Activated CD4-positive, alpha-beta memory T cell treated with anti-CD3 and anti-CD28 coated beads, Interleukin-2, amount 10 ng/mL, durations not matched to agents 7 days and 5 days (primary cell): ENCODE results near the gene MAPK1IP1L. TPM values are rescaled to one million over a fixed set of nuclear protein-coding genes. Genes with fewer than 3 reads are reported as not detected.

ENCODE experiments used
- CTCF ChIA-PET: fragments of 350-600 bp; sonication (Branson Sonifier 250); formaldehyde crosslinking; loops from one replicate; lab custom pipeline; 2021; ENCODE audit warnings: antibody characterized with exemption, inconsistent platforms; lab: Charles Lee
- POLR2A ChIA-PET: fragments of 350-600 bp; sonication (Branson Sonifier 250); formaldehyde crosslinking; loops from one replicate; lab custom pipeline; 2021; ENCODE audit warnings: antibody characterized with exemption; lab: Charles Lee
- DNase-seq: peaks from one replicate; pipeline ENCODE4 v3.0.0-alpha.2; 2020
- H3K27ac Mint-ChIP-seq: one replicate; pipeline ENCODE4 v1.8.0; 2021; ENCODE audit warnings: mild to moderate bottlenecking, mixed read lengths
- H3K27me3 Mint-ChIP-seq: one replicate; pipeline ENCODE4 v1.8.0; 2021; ENCODE audit warnings: mixed read lengths
- H3K36me3 Mint-ChIP-seq: one replicate; pipeline ENCODE4 v1.8.0; 2021; ENCODE audit warnings: low read depth, mixed read lengths
- H3K4me1 Mint-ChIP-seq: one replicate; pipeline ENCODE4 v1.8.0; 2021; ENCODE audit warnings: mixed read lengths
- H3K4me3 Mint-ChIP-seq: one replicate; pipeline ENCODE4 v1.8.0; 2021; ENCODE audit warnings: mild to moderate bottlenecking, mixed read lengths
- H3K9me3 Mint-ChIP-seq: one replicate; pipeline ENCODE4 v1.8.0; 2021; ENCODE audit warnings: mixed read lengths
- total RNA-seq, 2 experiments: library from RNA; stranded (reverse); gene quantifications; one replicate each; pipeline ENCODE4 v1.2.3, GENCODE V29; 2021

The MAPK1IP1L gene
- total RNA-seq, 2 experiments from 2014 or later = 100 to 104 TPM

DNA sequence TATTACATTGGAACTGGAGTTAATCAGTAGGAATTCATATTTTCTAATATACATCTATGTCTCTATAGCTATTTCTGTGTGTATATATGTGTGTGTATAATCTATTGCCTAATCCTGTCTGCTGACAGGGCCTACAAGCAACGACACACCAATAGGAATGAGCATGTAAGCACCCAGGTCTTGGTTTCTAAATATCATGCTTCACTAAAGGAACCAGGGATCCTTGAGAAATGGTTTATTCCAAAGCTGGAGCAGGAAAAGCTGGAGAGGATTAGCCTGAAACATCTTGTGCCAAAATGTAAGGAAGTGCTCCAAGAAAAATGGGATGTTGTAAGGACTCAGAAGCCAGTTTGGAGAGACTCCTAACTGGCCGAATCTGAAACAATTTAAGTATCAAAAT is 48.3 kb downstream of the MAPK1IP1L start:
- H3K4me1 Mint-ChIP-seq = peaks cover 71% of the 10 kb centered on the region
- CTCF ChIA-PET = interaction anchor here (0.5 to 1.4 kb wide), 5 partner anchors 8 to 61 kb away, joined by 3 to 8 read pairs (median 4); no protein-coding TSS in a partner anchor
- peaks cover 11% of the 10 kb centered on the region for H3K36me3 Mint-ChIP-seq
- POLR2A ChIA-PET = interaction anchor here (1.1 to 2.8 kb wide), 5 partner anchors 9 to 73 kb away, joined by 3 to 24 read pairs (median 4); partner anchors contain the start of genes MAPK1IP1L, SOCS4 and WDHD1
- H3K27me3 Mint-ChIP-seq = no peaks in the 10 kb centered on the region
- peaks cover 9% of the 10 kb centered on the region for H3K9me3 Mint-ChIP-seq
- peak overlapping the region; percentile 16 for H3K27ac Mint-ChIP-seq
- no peak for DNase-seq
- no peak overlapping the region for H3K4me3 Mint-ChIP-seq

- CTCF ChIA-PET = interaction anchor here (0.9 to 2.4 kb wide), 5 partner anchors 10 to 90 kb away, joined by 3 to 12 read pairs (median 5); partner anchors contain the start of genes DLGAP5 and MAPK1IP1L
- peaks cover 76% of the 10 kb centered on the region for H3K4me1 Mint-ChIP-seq
- H3K27me3 Mint-ChIP-seq = no peaks in the 10 kb centered on the region
- peaks cover 13% of the 10 kb centered on the region for H3K9me3 Mint-ChIP-seq
- H3K36me3 Mint-ChIP-seq = peaks cover 15% of the 10 kb centered on the region
- POLR2A ChIA-PET = interaction anchor here (2.1 to 9.5 kb wide), 6 partner anchors 9 to 90 kb away, joined by 8 to 177 read pairs (median 20); partner anchors contain the start of genes DLGAP5, LGALS3, MAPK1IP1L and SOCS4
- H3K27ac Mint-ChIP-seq = peak overlapping the region; percentile 99
- DNase-seq = no peak
- no peak overlapping the region for H3K4me3 Mint-ChIP-seq
Observed at GRCh38 chr14:55101698-55102097, 50.3 kb downstream of the MAPK1IP1L start.

DNA sequence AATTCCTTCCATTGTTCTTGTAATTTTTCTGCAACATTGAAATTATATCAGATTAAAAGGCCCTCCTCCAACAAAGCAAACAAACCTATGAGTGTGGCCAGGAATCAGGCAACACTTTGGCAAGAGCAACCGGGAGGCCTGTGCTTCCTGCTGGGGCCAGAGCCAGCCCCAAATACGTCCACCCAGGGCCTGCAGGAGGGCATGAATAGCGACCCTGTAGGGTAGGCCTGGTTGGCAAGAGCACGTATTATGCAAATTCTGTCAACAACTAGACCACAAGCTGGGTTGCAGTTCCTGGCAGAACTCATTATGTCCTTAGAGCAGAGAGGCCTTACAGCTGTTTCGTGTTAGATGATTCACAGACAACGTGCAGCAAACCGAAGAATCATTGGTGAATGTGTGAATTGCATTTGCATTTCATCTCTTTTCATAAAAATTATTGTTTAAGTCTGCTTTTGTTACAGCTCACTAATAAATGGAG is 50.7 kb downstream of the MAPK1IP1L start:
- POLR2A ChIA-PET = interaction anchor here (1.1 to 9.5 kb wide), 19 partner anchors 8 to 89 kb away, joined by 3 to 177 read pairs (median 7); partner anchors contain the start of genes DLGAP5, LGALS3, MAPK1IP1L and SOCS4

GRCh38 chr14:55103005-55103640 is 51.7 kb downstream of the MAPK1IP1L start:
- ChIA-PET CTCF (interaction anchor here (0.9 to 2.4 kb wide), 15 partner anchors 10 to 54 kb away, joined by 3 to 17 read pairs (median 5); partner anchors contain the start of gene MAPK1IP1L), POLR2A (interaction anchor here (0.7 to 9.5 kb wide), 23 partner anchors 9 to 231 kb away, joined by 3 to 177 read pairs (median 6); partner anchors contain the start of genes DLGAP5, LGALS3, MAPK1IP1L and SOCS4)
- peak; percentile 79 for DNase-seq
- H3K27ac Mint-ChIP-seq = peak overlapping the region; percentile 99
- peak overlapping the region; percentile 61 for H3K4me3 Mint-ChIP-seq
- H3K27me3 Mint-ChIP-seq = no peaks in the 10 kb centered on the region
- peaks cover 22% of the 10 kb centered on the region for H3K36me3 Mint-ChIP-seq
- peaks cover 70% of the 10 kb centered on the region for H3K4me1 Mint-ChIP-seq
- peaks cover 13% of the 10 kb centered on the region for H3K9me3 Mint-ChIP-seq

More for the DNA sequence above, 50.7 kb downstream of the MAPK1IP1L start:
- Mint-ChIP-seq H3K4me3 (peak overlapping the region; percentile 61), H3K9me3 (peaks cover 13% of the 10 kb centered on the region), H3K27me3 (no peaks in the 10 kb centered on the region), H3K4me1 (peaks cover 71% of the 10 kb centered on the region), H3K36me3 (peaks cover 15% of the 10 kb centered on the region), H3K27ac (peak overlapping the region; percentile 99)
- CTCF ChIA-PET = interaction anchor here (0.9 to 2.4 kb wide), 14 partner anchors 9 to 89 kb away, joined by 3 to 17 read pairs (median 4); partner anchors contain the start of genes DLGAP5 and MAPK1IP1L
- peak; percentile 72 for DNase-seq

DNA sequence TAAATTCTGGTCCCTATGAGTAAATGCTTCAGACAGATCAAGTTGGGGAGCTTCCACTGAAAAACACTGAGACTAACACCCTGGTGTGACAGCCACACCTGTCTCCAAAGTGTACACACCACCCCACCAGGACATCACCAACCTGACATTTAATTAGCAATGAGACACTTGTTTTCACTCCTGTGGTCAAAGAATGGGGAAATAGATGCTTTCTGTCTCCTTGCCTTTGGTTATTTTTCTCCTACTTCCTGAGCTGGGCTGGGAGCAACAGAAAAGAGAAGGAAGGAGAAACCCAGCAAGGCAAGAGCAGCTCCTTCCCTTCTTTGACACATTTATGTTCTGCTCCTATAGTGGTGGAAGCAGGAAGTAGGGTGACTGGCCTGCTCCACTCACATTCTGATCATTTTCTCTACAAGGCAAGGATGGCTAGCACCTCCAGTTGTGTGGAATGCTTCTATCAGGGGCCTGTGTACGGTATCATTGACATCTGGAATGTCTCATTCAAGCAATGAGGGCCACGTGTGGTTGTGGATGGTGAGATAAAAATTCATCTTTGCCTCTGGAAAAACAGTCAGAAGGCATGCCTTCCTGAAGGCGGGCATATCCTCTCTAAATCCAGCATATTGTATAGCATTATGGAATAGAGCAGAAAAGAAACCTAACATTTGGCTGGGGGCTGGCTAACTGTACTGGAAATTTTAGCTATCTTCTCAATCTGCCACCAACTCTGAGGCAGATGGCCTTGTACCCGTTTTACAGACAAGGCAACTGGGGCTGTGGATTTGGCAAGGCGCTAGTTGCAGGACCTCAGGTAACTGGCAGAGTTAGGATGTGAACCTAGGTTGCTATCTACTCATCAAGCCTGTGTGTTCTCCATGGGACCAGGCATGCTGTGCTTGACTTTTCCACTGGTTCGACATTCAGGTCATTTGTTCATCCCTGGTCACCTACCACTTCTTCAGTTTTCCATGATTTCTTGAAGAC is 52.8 kb downstream of the MAPK1IP1L start:
- Mint-ChIP-seq H3K27me3 (no peaks in the 10 kb centered on the region), H3K4me1 (peaks cover 69% of the 10 kb centered on the region), H3K27ac (peak overlapping the region; percentile 99), H3K36me3 (peaks cover 23% of the 10 kb centered on the region), H3K4me3 (peak overlapping the region; percentile 3), H3K9me3 (peaks cover 13% of the 10 kb centered on the region)
- DNase-seq = no peak
- ChIA-PET CTCF (interaction anchor here (1.1 to 2.4 kb wide), 9 partner anchors 11 to 53 kb away, joined by 3 to 17 read pairs (median 9); partner anchors contain the start of gene MAPK1IP1L), POLR2A (interaction anchor here (0.7 to 9.5 kb wide), 17 partner anchors 10 to 230 kb away, joined by 3 to 177 read pairs (median 7); partner anchors contain the start of genes DLGAP5, LGALS3, MAPK1IP1L and SOCS4)

GRCh38 chr14:55105991-55106390 is 54.5 kb downstream of the MAPK1IP1L start:
- Mint-ChIP-seq H3K27me3 (no peaks in the 10 kb centered on the region), H3K36me3 (peaks cover 23% of the 10 kb centered on the region), H3K9me3 (peaks cover 13% of the 10 kb centered on the region), H3K4me3 (no peak overlapping the region), H3K27ac (no peak overlapping the region), H3K4me1 (peaks cover 55% of the 10 kb centered on the region)
- CTCF ChIA-PET = no interaction called here
- POLR2A ChIA-PET = interaction anchor here (1.9 to 9.5 kb wide), 3 partner anchors 8 to 85 kb away, joined by 5 to 177 read pairs (median 20); partner anchors contain the start of genes DLGAP5 and LGALS3
- DNase-seq = no peak

GRCh38 chr14:55107766-55108554 is 56.5 kb downstream of the MAPK1IP1L start:
- peaks cover 41% of the 10 kb centered on the region for H3K4me1 Mint-ChIP-seq
- POLR2A ChIA-PET = interaction anchor here (0.8 to 9.5 kb wide), 10 partner anchors 8 to 225 kb away, joined by 3 to 177 read pairs (median 4); partner anchors contain the start of genes DLGAP5, LGALS3 and MAPK1IP1L
- peaks cover 23% of the 10 kb centered on the region for H3K36me3 Mint-ChIP-seq
- H3K4me3 Mint-ChIP-seq = no peak overlapping the region
- DNase-seq = peak; percentile 59
- no peaks in the 10 kb centered on the region for H3K27me3 Mint-ChIP-seq
- CTCF ChIA-PET = interaction anchor here (0.7 to 1.0 kb wide), 4 partner anchors 8 to 57 kb away, joined by 3 to 8 read pairs (median 3); partner anchors contain the start of gene MAPK1IP1L
- peak overlapping the region; percentile 86 for H3K27ac Mint-ChIP-seq
- peaks cover 13% of the 10 kb centered on the region for H3K9me3 Mint-ChIP-seq

GRCh38 chr14:55109836-55110235 is 58.4 kb downstream of the MAPK1IP1L start:
- ChIA-PET POLR2A (interaction anchor here (1.0 to 9.5 kb wide), 4 partner anchors 9 to 58 kb away, joined by 3 to 177 read pairs (median 14); partner anchors contain the start of genes LGALS3 and MAPK1IP1L), CTCF (no interaction called here)
- no peak overlapping the region for H3K27ac Mint-ChIP-seq

DNA sequence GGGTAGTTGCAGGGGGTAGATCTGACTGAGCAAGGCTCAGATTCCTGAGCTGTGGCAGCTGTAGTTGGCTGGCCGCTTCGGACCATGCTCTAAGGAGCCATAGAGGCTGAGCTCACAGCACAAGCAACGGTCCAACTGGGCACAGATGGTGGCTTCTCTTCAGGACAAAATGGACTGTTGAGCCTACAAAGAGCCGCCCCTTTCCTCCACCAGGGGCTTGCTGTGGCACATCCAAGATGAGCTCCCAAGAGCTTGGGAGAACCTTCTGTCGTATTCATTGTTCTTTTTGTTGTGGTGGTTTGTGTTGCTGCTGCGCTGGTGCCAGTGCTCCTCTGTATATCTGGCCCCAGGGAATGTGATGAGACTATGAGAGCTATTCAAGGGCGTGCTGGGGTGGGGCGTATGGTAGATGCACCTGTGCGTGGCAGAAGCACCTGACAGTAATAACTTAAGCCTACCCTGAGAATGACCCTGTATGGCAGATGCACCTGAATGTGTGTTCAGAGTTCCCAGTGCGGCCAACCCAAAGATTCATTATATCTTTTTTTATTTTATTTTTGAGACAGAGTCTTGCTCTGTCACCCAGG is 59.8 kb downstream of the MAPK1IP1L start:
- no peaks in the 10 kb centered on the region for H3K9me3 Mint-ChIP-seq
- ChIA-PET POLR2A (no interaction called here), CTCF (interaction anchor here (0.5 kb wide), 1 partner anchor 24 kb away, joined by 3 read pairs; no protein-coding TSS in a partner anchor)
- H3K36me3 Mint-ChIP-seq = peaks cover 8% of the 10 kb centered on the region
- no peak overlapping the region for H3K4me3 Mint-ChIP-seq
- peaks cover 3% of the 10 kb centered on the region for H3K27me3 Mint-ChIP-seq
- no peak overlapping the region for H3K27ac Mint-ChIP-seq
- H3K4me1 Mint-ChIP-seq = peaks cover 18% of the 10 kb centered on the region
- no peak for DNase-seq

More at GRCh38 chr14:55109836-55110235, 58.4 kb downstream of the MAPK1IP1L start:
- Mint-ChIP-seq H3K4me1 (peaks cover 23% of the 10 kb centered on the region), H3K4me3 (no peak overlapping the region), H3K27me3 (peaks cover 3% of the 10 kb centered on the region), H3K36me3 (peaks cover 12% of the 10 kb centered on the region), H3K9me3 (peaks cover 4% of the 10 kb centered on the region)
- no peak for DNase-seq

- Mint-ChIP-seq H3K4me3 (no peak overlapping the region), H3K36me3 (no peaks in the 10 kb centered on the region), H3K4me1 (no peaks in the 10 kb centered on the region), H3K27me3 (peaks cover 4% of the 10 kb centered on the region), H3K9me3 (no peaks in the 10 kb centered on the region), H3K27ac (no peak overlapping the region)
- CTCF ChIA-PET = no interaction called here
- POLR2A ChIA-PET = interaction anchor here (1.1 to 1.4 kb wide), 3 partner anchors 12 to 76 kb away, joined by 3 to 4 read pairs (median 4); partner anchors contain the start of gene LGALS3
- no peak for DNase-seq
Observed at GRCh38 chr14:55114720-55115119, 63.3 kb downstream of the MAPK1IP1L start.
